Measurements from ENCODE around the gene FGGY.

The FGGY gene

DNA sequence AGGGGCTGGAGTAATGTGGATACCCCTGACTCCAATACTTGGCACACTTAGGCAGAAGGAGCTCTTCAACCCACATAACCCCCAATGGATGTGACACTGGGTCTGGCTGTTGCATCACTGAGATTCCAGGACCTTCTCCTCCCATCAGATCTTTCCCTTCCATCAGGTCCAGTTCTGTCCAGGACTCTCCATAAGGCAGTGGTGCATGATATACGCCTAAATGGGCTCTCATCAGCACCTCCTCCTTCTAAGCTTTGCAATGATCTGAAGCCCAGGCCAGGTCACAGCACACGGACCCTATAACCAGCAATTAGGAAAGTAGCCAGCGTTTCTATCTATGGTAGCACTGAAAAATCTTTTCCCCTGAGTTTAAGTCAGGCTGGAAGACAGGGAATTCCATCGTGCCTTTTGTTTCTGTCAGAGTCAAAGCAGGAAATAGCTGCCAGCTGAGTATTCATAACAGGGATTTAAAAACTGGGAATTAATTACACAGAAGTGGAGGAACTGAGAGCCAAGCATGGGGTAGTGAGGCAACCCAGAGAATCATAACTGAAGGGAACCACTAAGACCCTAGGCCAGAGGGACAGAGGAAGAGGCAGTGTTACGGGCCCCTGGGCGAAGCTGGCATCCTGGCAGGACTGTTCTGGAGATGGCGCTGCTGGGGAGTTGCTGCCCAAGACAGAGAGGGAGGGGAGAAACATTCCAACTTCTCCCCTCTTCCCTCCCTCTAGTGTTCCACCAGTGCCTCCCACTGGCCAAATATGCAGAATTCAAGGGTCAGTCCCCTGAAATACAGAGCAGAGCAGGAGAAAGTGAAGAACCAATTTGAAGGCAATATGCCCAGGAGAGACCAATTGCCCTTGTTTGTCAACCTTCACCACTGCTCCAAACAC is 480.3 kb downstream of the FGGY start:
- H3K27ac ChIP-seq = no peak overlapping the region
- TF ChIP-seq, protein P1, sequence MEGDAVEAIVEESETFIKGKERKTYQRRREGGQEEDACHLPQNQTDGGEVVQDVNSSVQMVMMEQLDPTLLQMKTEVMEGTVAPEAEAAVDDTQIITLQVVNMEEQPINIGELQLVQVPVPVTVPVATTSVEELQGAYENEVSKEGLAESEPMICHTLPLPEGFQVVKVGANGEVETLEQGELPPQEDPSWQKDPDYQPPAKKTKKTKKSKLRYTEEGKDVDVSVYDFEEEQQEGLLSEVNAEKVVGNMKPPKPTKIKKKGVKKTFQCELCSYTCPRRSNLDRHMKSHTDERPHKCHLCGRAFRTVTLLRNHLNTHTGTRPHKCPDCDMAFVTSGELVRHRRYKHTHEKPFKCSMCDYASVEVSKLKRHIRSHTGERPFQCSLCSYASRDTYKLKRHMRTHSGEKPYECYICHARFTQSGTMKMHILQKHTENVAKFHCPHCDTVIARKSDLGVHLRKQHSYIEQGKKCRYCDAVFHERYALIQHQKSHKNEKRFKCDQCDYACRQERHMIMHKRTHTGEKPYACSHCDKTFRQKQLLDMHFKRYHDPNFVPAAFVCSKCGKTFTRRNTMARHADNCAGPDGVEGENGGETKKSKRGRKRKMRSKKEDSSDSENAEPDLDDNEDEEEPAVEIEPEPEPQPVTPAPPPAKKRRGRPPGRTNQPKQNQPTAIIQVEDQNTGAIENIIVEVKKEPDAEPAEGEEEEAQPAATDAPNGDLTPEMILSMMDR (conservative IDR thresholded peaks at IDR 0.05) = no peak

DNA sequence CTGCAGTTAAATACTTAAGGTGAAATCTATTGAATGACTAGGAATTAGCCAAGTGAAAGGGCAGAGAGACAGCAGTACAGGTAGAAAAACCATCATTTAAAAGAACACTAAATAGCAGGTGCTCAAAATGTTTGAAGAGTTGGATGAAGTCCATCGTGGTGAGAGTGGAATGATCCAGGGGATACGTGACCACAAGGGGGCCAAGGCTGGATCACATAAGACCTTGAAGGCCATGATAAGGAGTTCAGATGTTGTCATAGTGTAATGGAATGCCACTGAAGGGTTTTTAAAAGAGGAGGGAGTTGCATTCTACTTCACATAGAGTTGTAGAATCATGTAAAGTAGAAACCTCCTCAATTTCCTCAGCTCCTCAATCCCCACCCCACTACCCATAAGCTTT is 483.1 kb downstream of the FGGY start:
- TF ChIP-seq, protein P1 (conservative IDR thresholded peaks at IDR 0.05) = no peak
- H3K27ac ChIP-seq = no peak overlapping the region

DNA sequence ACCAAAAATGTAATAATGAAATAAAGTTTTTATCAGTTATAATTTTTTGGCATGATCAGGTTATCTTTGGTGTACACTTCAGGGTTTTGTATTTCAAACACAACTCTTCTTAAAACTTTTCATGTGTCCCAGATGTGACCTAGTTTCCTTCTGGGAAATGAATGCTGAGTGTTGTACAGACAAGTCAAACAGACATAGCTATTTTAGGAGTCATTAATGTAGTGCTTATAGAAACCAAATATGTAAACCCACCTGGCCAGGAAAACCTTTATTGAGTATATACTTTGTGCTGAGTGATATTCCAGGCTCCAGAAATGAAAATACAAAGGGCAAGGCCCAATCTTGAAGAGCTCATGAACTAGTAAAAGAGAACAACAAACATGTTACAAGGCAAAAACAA is 491.9 kb downstream of the FGGY start:
- TF ChIP-seq, protein P1 (conservative IDR thresholded peaks at IDR 0.05) = no peak
- H3K27ac ChIP-seq = no peak overlapping the region

DNA sequence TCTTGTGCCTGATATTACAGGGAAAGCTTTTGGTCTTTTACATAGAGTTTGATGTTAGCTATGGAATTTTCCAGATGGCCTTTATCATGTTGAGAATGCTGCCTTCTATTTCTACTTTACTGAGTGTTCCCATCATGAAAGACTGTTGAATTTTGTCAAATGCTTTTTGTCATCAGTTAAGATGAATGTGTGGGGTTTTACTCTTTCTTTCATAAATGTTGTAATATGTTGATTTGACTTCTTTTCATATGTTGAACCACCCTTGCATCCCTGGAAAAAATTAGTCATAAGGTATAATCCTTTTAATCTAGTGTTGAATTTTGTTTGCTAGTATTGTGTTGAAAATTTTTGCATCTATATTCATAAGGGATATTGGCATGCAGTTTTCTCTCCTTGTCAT is 501.7 kb downstream of the FGGY start:
- H3K27ac ChIP-seq = no peak overlapping the region
- TF ChIP-seq, protein P1 (conservative IDR thresholded peaks at IDR 0.05) = no peak

DNA sequence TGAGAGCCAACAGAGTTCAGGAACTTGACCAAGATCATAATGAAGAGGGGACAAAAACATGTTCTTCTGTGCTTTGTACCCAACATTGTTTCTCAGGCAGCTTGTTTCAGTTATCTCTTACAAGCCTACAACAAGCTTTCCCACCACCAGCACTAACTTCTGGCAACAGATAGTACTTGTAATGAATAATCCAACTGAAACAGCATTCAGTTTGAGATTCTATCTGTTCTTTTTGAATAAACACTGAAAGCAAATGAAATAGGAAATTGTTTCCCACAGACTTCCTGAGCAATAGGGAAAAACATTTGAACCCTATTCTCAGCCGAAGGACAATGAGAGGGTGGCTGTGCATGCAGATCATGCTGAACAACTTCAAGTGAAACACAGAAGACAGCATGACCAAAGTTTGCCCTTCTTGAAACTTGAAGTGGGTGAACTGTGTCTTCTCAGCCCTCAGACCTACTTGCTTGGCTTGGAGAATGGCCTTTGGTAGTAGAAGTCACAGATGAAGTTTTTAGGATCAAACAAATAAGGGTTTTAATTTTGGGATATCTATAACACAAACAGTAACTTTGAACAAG is 506.7 kb downstream of the FGGY start:
- TF ChIP-seq, protein P1 (conservative IDR thresholded peaks at IDR 0.05) = no peak
- H3K27ac ChIP-seq = peak overlapping the region; percentile 42

DNA sequence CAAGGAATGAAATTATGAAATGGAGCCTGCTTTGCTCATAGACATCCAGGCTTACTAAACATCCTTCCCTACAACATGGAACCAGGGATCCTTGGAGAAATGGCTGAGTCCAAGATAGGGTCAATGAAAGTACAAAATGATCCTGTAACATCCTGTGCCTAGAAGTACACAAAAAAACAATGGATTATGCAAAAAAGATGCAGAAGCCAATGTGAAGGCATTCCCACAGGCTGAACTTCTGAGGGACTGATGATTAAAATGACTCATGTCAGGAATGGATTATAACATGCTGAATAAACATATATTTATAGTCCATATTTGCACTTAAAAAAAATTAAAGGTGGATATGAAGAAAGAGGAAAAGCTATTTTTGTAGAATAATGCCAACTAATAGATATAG is 507.4 kb downstream of the FGGY start:
- TF ChIP-seq, protein P1 (conservative IDR thresholded peaks at IDR 0.05) = no peak
- H3K27ac ChIP-seq = peak overlapping the region; percentile 42; the same call in 1 of the 2 replicates

DNA sequence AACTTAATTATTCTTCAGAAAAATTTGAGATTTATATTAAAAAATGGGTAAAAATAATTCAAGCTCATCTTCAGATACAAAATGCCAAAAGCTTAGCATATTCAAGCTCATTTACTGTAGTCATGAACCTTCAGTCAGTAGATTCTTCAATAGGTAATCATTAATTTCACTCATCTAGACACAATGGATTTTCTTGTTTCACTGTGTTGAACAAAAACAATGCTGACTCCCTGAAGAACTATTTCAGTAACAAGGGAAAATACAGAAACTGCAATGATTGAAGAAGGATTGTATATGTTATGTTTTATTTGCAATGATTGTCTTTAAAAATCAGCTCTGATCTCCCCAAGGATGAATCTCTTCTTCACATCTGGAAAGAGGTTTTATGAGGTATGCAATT is 508.7 kb downstream of the FGGY start:
- H3K27ac ChIP-seq = no peak overlapping the region
- TF ChIP-seq, protein P1 (conservative IDR thresholded peaks at IDR 0.05) = no peak

Measured in VCaP (cell line).